ENCODE results near the gene LRFN5. TPM values are rescaled to one million over a fixed set of nuclear protein-coding genes. Genes with fewer than 3 reads are reported as not detected.
"Not testable (repeated sequence)": the region's sequence is repeated elsewhere in the genome, so short reads cannot be mapped to it uniquely, and the experiment has no call there.

Gene LRFN5
- total RNA-seq (2014; rRNA removed; shearing (Covaris generic)) = not detected in 2 replicates
- not detected in 2 replicates for polyA plus RNA-seq (2015; cell fraction: cytosol; rRNA removed)
- not detected in 2 replicates for polyA plus RNA-seq (2015; cell fraction: nucleus; rRNA removed)

GRCh38 chr14:41606532-41607303 is at the start of gene LRFN5:
Gene LRFN5 (plus strand): TSS chr14:41606876.
- no peak for DNase-seq (ENCODE audit: low read depth, low spot score)
- in situ Hi-C loops (cut with HindIII; ENCODE audit: low pct_unique_long_range_greater_than_20kb, low sequenced_read_pairs) = no loop called here

DNA sequence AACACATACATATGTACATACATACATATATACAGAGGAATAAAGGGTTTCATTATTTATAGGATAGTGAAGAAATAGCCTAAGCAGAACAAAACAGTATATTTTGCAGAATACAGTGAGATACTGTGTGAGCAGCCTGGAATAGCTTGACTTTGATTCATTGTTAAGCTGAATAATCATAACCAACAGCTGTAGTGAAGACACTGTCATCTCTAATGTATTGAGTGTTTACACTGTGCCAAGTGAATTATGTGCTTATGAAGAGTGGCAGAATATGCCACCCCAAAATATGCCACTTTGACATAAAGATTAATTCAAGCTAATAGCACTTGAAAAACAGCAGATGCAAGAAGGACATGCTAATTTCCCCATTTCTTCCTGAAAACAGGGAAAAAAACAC is 48.2 kb upstream of the LRFN5 start:
- DNase-seq (ENCODE audit: low read depth, low spot score) = no peak
- in situ Hi-C loops (cut with HindIII; ENCODE audit: low pct_unique_long_range_greater_than_20kb, low sequenced_read_pairs) = no loop called here

- in situ Hi-C loops (cut with HindIII; ENCODE audit: low pct_unique_long_range_greater_than_20kb, low sequenced_read_pairs) = not testable (repeated sequence)
Measured at GRCh38 chr14:41566864-41567263, 39.8 kb upstream of the LRFN5 start.

GRCh38 chr14:41568979-41569378 is 37.7 kb upstream of the LRFN5 start:
- in situ Hi-C loops (cut with HindIII; ENCODE audit: low pct_unique_long_range_greater_than_20kb, low sequenced_read_pairs) = no loop called here

More at GRCh38 chr14:41566864-41567263, 39.8 kb upstream of the LRFN5 start:
- not testable (repeated sequence) for DNase-seq (ENCODE audit: low read depth, low spot score)

GRCh38 chr14:41570415-41571155 is 36.1 kb upstream of the LRFN5 start:
- no peak for DNase-seq (ENCODE audit: low read depth, low spot score)
- in situ Hi-C loops (cut with HindIII; ENCODE audit: low pct_unique_long_range_greater_than_20kb, low sequenced_read_pairs) = no loop called here

More at GRCh38 chr14:41568979-41569378, 37.7 kb upstream of the LRFN5 start:
- DNase-seq (ENCODE audit: low read depth, low spot score) = no peak

DNA sequence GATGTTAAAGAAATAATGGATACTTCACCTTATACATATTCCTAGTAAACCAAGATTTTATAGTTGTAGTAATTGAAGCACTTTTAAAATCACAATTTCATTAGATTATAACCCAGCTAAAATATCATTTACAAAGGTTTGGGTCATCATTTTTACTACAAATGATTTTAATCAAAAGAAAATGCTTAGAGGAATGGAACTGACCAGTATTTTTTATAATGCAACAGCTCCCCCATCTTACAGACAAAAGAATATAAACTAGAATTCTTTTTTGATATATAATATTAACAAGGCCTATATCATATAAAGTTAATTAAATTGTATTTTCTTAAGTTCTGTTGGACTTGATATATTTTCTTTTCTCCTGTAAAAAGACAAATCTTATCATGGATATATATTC is 20.4 kb upstream of the LRFN5 start:
- no peak for DNase-seq (ENCODE audit: low read depth, low spot score)
- in situ Hi-C loops (cut with HindIII; ENCODE audit: low pct_unique_long_range_greater_than_20kb, low sequenced_read_pairs) = no loop called here

DNA sequence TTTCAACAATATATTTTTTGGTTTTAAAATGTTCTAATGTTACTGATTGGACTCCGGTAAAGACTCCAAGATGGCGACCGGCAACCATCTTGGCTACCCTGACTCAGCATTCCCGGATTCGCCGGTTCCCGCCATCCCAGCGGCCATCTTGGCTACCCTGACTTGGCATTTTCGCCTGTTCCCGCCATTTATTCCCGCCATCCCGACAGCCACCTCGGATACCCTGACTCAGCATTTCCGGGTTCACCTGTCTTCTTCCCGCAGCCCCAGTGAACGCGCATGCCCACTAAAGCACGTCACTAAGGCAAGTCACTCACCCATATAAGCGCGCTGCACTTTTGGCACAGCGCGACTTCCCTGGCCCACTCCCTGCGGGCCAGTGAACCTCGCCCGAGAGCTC is 9.0 kb upstream of the LRFN5 start:
- in situ Hi-C loops (cut with HindIII; ENCODE audit: low pct_unique_long_range_greater_than_20kb, low sequenced_read_pairs) = no loop called here

GRCh38 chr14:41599805-41600385 is 6.8 kb upstream of the LRFN5 start:
- DNase-seq (ENCODE audit: low read depth, low spot score); in situ Hi-C loops (cut with HindIII; ENCODE audit: low pct_unique_long_range_greater_than_20kb, low sequenced_read_pairs): not testable (repeated sequence)

More for the DNA sequence above, 9.0 kb upstream of the LRFN5 start:
- DNase-seq (ENCODE audit: low read depth, low spot score) = no peak

- in situ Hi-C loops (cut with HindIII; ENCODE audit: low pct_unique_long_range_greater_than_20kb, low sequenced_read_pairs) = no loop called here
- peak; percentile 13 for DNase-seq (ENCODE audit: low read depth, low spot score)
Measured at GRCh38 chr14:41604721-41605531, 1.8 kb upstream of the LRFN5 start.

DNA sequence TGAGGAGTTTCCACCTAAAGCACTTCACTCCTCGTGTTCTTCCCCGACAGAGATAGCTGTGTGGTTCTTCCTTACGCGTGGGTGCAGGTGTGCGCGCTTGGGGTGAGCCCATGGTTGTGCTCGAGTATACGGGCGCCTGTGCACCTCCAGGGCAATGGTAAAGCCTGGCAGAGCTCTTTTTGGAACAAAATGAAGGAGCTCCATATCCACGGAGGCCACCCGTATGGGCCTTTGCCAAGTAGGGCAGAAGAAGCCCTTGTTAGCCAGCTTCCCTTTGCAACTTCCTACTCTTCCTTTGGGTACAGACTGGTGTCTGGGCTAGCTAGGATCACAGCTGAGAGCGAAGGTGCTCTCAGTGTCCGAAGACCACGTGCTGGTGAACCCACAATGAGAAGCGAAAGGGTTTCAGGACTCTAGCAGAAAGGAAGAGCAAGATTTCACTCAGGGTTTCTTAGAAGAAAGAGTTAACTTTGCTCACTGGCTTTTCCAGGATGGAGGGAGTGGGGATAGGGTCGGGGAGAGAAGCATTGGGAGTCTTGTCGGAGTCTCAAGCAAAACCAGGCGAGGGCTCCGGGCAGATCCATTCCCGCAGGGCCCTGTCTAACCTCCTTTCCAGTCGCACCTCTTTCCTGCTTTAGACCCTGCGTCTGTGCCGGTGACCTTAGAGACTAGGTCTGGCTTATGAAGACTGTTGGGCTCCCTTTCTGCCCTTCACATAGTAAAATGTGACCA is 960 bp upstream of the LRFN5 start:
- DNase-seq (ENCODE audit: low read depth, low spot score) = no peak
- in situ Hi-C loops (cut with HindIII; ENCODE audit: low pct_unique_long_range_greater_than_20kb, low sequenced_read_pairs) = no loop called here

DNA sequence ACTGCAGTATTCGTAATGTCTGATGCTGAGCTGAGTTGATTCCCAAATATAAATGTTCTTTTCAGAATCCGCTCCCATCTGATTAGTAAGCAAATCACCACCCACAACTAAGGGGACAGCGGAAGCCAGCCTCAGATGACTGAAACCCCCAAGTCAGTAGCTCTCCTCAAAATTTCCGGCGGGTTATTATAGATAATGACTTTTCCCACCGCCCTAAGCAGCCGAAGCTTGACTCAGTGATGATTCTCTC is 469 bp upstream of the LRFN5 start:
- in situ Hi-C loops (cut with HindIII; ENCODE audit: low pct_unique_long_range_greater_than_20kb, low sequenced_read_pairs) = no loop called here
- no peak for DNase-seq (ENCODE audit: low read depth, low spot score)

GRCh38 chr14:41607304-41607775 is 664 bp downstream of the LRFN5 start:
- DNase-seq (ENCODE audit: low read depth, low spot score) = no peak
- in situ Hi-C loops (cut with HindIII; ENCODE audit: low pct_unique_long_range_greater_than_20kb, low sequenced_read_pairs) = no loop called here

- in situ Hi-C loops (cut with HindIII; ENCODE audit: low pct_unique_long_range_greater_than_20kb, low sequenced_read_pairs) = no loop called here
- DNase-seq (ENCODE audit: low read depth, low spot score) = no peak
Measured at GRCh38 chr14:41607966-41608663, 1.4 kb downstream of the LRFN5 start.

DNA sequence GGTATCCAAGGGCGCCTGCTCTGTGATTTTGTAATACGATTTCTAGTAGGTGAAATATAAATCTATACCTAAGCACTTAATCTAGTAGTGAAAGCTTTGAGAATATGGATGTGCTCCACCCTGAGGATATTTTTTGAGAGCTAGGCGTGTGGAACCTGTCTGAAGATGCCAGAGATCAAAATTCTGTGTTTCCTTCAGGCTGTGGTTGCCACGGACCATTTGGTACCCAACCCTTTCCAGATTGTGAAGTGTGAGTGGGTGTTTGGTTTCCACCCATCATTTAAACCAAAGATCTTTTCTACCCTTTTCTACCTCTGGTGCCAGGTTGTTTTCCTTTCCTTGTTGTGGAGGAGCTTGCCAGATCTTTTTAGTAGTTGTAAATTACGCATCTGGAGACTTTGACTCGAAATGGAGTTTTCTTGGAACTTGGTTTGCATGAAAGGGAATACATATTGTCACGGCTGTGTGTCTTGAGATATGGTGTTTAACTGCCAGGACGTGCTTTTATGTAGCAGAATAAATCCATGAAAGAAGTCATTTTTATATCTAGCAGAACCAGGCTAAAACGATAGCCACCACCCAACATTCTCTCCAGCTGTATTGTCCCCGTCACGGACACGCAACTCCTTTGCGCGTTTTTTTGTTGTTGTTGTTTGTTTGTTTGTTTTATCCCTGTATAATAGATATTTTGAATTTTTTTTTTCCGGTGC is 2.2 kb downstream of the LRFN5 start:
- no peak for DNase-seq (ENCODE audit: low read depth, low spot score)
- in situ Hi-C loops (cut with HindIII; ENCODE audit: low pct_unique_long_range_greater_than_20kb, low sequenced_read_pairs) = no loop called here

DNA sequence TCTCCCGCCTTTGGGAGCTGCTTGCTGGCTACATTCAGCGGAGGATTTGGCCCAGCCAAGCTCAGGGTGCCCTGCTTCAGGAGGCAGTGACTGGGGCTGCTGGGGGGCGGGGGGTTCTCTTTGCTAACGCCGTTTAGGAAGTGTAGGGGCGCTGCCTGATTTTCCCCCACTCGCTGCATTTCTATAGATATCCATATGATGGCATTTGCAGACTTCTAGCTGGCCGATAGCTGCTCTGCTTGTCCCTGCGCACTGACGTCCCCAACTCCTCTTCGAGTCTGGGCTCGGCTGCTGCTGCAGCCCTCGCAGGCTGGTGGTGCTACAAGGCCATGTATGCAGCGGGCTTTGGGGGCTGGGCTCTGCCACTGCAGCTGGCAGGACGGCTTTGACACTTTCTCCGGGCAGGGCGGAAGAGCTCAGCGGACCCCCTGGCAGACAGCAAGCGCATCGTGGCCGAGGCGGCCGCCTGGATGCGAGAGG is 3.1 kb downstream of the LRFN5 start:
- peak; percentile 36 for DNase-seq (ENCODE audit: low read depth, low spot score)
- in situ Hi-C loops (cut with HindIII; ENCODE audit: low pct_unique_long_range_greater_than_20kb, low sequenced_read_pairs) = no loop called here
